MM.1S (cell line): ENCODE results near the gene TXNRD1.

Experiments used
- DNase-seq: peaks from one replicate; pipeline ENCODE4 v3.0.0-alpha.2; 2015
- H2AFZ ChIP-seq: fragments of 300-600 bp; sonication (generic); 2 replicates; pipeline ENCODE4 v1.6.0; 2016; ENCODE audit warnings: antibody characterized with exemption, low read length
- H3F3A ChIP-seq: fragments of 300-600 bp; sonication (generic); 2 replicates; pipeline ENCODE4 v1.6.1; 2016; ENCODE audit warnings: mild to moderate bottlenecking, antibody characterized with exemption, low read length, moderate library complexity, mixed read lengths; ENCODE audit not compliant: insufficient read depth
- H3K27ac ChIP-seq: fragments of 300-600 bp; sonication (generic); 2 replicates; pipeline ENCODE4 v1.5.1; 2016; ENCODE audit warnings: mild to moderate bottlenecking, low read length
- H3K27me3 ChIP-seq: fragments of 300-600 bp; sonication (generic); replicated peaks from 2 replicates; pipeline ENCODE4 v1.6.0; 2016; ENCODE audit warnings: low read length; ENCODE audit not compliant: insufficient read depth
- H3K36me3 ChIP-seq: fragments of 300-600 bp; sonication (generic); replicated peaks from 2 replicates; pipeline ENCODE4 v1.6.1; 2016; ENCODE audit warnings: mild to moderate bottlenecking, low read length, mixed read lengths; ENCODE audit not compliant: insufficient read depth
- H3K4me1 ChIP-seq: fragments of 300-600 bp; sonication (generic); 2 replicates; pipeline ENCODE4 v1.6.1; 2016; ENCODE audit warnings: low read length, mixed read lengths
- H3K4me2 ChIP-seq: fragments of 300-600 bp; sonication (generic); 2 replicates; pipeline ENCODE4 v1.6.0; 2016; ENCODE audit warnings: low read depth, low read length
- H3K4me3 ChIP-seq: fragments of 300-600 bp; sonication (generic); 2 replicates; pipeline ENCODE4 v1.5.1; 2016; ENCODE audit warnings: low read length, mixed read lengths
- H3K79me2 ChIP-seq: fragments of 300-600 bp; sonication (generic); 2 replicates; pipeline ENCODE4 v1.6.1; 2016; ENCODE audit warnings: mixed run types, low read length, mixed read lengths
- H3K9ac ChIP-seq: fragments of 300-600 bp; sonication (generic); 2 replicates; pipeline ENCODE4 v1.6.1; 2016; ENCODE audit warnings: low read length, mixed read lengths
- H3K9me2 ChIP-seq: fragments of 300-600 bp; sonication (generic); replicated peaks from 2 replicates; pipeline ENCODE4 v1.6.1; 2016; ENCODE audit warnings: mild to moderate bottlenecking, low read length, mixed read lengths; ENCODE audit not compliant: insufficient read depth
- H3K9me3 ChIP-seq: fragments of 300-600 bp; sonication (generic); replicated peaks from 2 replicates; pipeline ENCODE4 v1.6.1; 2016; ENCODE audit warnings: mild to moderate bottlenecking, low read length, mixed read lengths; ENCODE audit not compliant: insufficient read depth
- H4K20me1 ChIP-seq: fragments of 300-600 bp; sonication (generic); 2 replicates; pipeline ENCODE4 v1.6.1; 2016; ENCODE audit warnings: mild to moderate bottlenecking, low read length, moderate library complexity, mixed read lengths; ENCODE audit not compliant: insufficient read depth
- EZH2 ChIP-seq: fragments of 300-600 bp; sonication (generic); optimal IDR thresholded peaks from 2 replicates; pipeline ENCODE3; 2017; ENCODE audit warnings: low read depth, mild to moderate bottlenecking, antibody characterized with exemption, low read length, mixed read lengths
- EZH2phosphoT487 ChIP-seq: fragments of 300-600 bp; sonication (generic); IDR thresholded peaks from 2 replicates; pipeline ENCODE4 v1.6.1; 2018; ENCODE audit warnings: antibody characterized with exemption, low read length
- TF ChIP-seq, protein P1 (sequence below): fragments of 300-600 bp; sonication (generic); IDR thresholded peaks from 2 replicates; pipeline ENCODE4 v1.5.1; 2016; ENCODE audit warnings: antibody characterized with exemption, low read length, mixed read lengths

Gene TXNRD1

DNA sequence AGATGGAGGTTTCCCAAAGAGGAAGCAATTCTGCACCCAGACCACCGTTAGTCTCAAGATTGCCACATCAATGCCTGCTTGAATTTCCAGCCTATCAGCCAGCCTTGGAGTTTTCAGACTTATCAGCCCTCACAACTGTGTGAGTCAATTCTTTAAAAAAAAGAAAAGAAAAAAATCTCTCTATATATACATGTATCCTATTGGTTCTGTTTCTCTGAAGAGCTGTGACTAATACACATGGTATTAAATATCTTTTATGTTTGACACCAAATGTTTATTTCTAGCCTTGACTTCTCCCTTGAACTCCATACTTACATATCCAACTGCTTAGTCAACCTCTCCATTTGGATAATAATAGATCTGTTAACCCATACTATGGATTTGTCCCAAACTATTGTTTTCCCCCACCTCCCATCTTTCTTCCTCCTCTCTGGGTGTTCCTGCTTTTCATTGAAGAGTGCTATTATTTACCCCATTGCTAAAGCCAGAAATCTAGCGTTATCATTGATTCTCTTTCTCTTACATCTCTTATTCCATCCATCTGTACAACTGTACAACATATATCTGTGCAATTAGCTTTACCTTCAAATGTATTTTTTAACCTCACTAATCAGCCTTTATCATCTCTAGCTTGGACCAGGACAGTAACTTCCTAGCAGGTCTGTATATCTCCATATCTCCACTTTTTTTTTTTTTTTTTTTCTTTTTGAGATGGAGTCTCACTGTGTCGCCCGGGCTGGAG, 65.3 kb downstream of the TXNRD1 start:
- H3K9me3 ChIP-seq = no peaks in the 10 kb centered on the region
- H3K79me2 ChIP-seq = no peaks in the 10 kb centered on the region
- H3K27me3 ChIP-seq = no peaks in the 10 kb centered on the region
- no peak for DNase-seq
- no peaks in the 10 kb centered on the region for H3K36me3 ChIP-seq
- no peak overlapping the region for H2AFZ ChIP-seq
- H3K9ac ChIP-seq = no peak overlapping the region
- H3K4me1 ChIP-seq = peaks cover 6% of the 10 kb centered on the region
- no peaks in the 10 kb centered on the region for H3K9me2 ChIP-seq
- no peak overlapping the region for H3K4me3 ChIP-seq
- no peaks in the 10 kb centered on the region for H4K20me1 ChIP-seq
- no peak overlapping the region for H3K4me2 ChIP-seq
- peaks cover 2% of the 10 kb centered on the region; the same call in 1 of the 2 replicates for H3F3A ChIP-seq
- H3K27ac ChIP-seq = no peak overlapping the region
- no peak for TF ChIP-seq EZH2phosphoT487

DNA sequence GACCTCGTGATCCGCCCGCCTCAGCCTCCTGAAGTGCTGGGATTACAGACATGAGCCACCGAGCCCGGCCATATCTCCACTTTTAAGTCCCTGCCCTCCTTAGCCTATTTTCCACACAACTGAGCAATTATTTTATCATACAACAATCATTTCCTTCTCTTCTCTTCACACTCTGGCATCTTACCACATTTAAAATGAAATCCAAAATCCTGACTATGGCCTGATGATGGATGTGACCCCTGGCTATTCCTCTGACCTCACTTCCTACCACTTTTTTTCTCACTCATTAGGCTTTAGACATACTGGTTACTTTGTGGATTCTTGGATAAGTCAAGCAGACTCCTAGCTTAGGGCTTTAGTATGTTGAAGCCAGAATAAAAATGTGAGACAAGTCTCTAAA, 66.1 kb downstream of the TXNRD1 start:
- no peaks in the 10 kb centered on the region for H3K36me3 ChIP-seq
- TF ChIP-seq, protein P1, sequence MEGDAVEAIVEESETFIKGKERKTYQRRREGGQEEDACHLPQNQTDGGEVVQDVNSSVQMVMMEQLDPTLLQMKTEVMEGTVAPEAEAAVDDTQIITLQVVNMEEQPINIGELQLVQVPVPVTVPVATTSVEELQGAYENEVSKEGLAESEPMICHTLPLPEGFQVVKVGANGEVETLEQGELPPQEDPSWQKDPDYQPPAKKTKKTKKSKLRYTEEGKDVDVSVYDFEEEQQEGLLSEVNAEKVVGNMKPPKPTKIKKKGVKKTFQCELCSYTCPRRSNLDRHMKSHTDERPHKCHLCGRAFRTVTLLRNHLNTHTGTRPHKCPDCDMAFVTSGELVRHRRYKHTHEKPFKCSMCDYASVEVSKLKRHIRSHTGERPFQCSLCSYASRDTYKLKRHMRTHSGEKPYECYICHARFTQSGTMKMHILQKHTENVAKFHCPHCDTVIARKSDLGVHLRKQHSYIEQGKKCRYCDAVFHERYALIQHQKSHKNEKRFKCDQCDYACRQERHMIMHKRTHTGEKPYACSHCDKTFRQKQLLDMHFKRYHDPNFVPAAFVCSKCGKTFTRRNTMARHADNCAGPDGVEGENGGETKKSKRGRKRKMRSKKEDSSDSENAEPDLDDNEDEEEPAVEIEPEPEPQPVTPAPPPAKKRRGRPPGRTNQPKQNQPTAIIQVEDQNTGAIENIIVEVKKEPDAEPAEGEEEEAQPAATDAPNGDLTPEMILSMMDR = no peak
- TF ChIP-seq EZH2 (no peak), EZH2phosphoT487 (no peak)
- no peak overlapping the region for H3K4me3 ChIP-seq
- H2AFZ ChIP-seq = no peak overlapping the region
- peaks cover 10% of the 10 kb centered on the region; the same call in 1 of the 2 replicates for H3F3A ChIP-seq
- no peak overlapping the region for H3K9ac ChIP-seq
- H3K9me2 ChIP-seq = no peaks in the 10 kb centered on the region
- no peaks in the 10 kb centered on the region for H3K9me3 ChIP-seq
- DNase-seq = no peak
- no peak overlapping the region for H3K27ac ChIP-seq
- no peak overlapping the region for H3K4me2 ChIP-seq
- H3K79me2 ChIP-seq = no peaks in the 10 kb centered on the region
- no peaks in the 10 kb centered on the region for H3K27me3 ChIP-seq
- peaks cover 12% of the 10 kb centered on the region for H3K4me1 ChIP-seq
- no peaks in the 10 kb centered on the region for H4K20me1 ChIP-seq

DNA sequence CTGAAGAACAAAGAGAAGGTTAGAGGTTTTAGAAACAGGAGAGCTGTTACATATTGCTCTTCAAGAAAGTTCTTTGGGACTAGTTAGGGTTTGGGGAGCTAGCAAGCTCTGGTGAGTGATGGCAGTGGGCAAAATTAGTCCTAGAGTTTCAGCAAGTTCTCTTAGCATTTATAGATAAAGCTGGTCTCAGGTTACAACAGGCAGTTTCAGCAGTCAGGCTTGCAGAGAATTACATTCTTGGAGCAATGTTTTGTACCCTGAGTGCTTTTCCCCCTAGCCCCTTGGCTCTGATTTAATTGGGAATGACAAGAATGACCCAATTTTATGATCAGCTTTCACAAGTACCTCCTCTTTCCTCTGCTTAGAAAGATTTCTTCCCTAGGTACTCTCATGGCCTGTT, 66.5 kb downstream of the TXNRD1 start:
- Histone ChIP-seq H3K9me3 (no peaks in the 10 kb centered on the region), H3F3A (peaks cover 15% of the 10 kb centered on the region), H3K27ac (no peak overlapping the region), H2AFZ (no peak overlapping the region), H3K79me2 (no peaks in the 10 kb centered on the region), H4K20me1 (no peaks in the 10 kb centered on the region), H3K4me3 (no peak overlapping the region), H3K27me3 (no peaks in the 10 kb centered on the region), H3K4me2 (no peak overlapping the region), H3K9me2 (no peaks in the 10 kb centered on the region), H3K36me3 (no peaks in the 10 kb centered on the region), H3K9ac (no peak overlapping the region), H3K4me1 (peaks cover 12% of the 10 kb centered on the region)
- no peak for DNase-seq
- TF ChIP-seq, protein P1 = no peak
- TF ChIP-seq EZH2 (no peak), EZH2phosphoT487 (no peak)

DNA sequence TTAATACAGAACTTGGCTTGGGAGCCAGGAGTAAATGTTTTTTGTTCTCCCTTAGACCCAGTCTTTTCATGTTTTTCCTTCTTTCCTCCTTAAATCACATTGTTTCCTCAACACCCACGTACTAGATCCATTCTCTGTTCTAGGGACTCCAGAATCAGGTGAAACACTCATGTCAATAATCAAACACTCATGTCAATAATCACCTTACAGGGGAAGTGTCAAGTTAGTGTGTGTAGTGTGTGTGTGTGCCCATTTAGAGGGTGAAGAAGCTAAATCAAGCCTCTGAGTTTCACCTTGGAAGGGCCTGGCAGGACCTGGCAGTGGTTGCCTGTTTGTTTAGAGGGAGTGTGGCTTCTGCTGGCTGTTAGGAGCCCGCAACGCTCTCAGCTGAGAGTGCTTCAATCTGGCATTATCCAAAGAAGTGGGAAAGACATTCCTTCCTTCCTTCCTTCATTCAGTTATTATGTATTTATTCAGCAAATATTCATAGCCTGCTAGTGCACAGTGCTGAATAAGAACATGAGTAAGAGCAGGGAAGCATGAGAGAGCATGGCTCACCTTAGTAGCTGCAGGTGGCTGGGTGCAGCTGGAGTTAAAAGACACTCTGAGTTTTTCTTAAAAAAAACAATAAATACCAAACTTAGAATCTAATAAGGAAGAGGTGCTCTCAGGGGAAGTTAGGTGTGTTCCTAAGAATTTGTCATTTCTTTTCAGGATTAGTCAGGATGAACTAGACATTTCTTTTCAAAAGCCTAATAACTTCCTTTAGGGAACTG, 70.3 kb downstream of the TXNRD1 start:
- Histone ChIP-seq H3K4me2 (peak overlapping the region; percentile 93), H3K4me3 (peak overlapping the region; percentile 83), H3K27ac (peak overlapping the region; percentile 95), H3K79me2 (peaks cover 36% of the 10 kb centered on the region), H2AFZ (peak overlapping the region; percentile 65), H3K4me1 (peaks cover 12% of the 10 kb centered on the region), H3K36me3 (no peaks in the 10 kb centered on the region; the same call in 1 of the 2 replicates), H3K9me3 (no peaks in the 10 kb centered on the region), H3F3A (peaks cover 33% of the 10 kb centered on the region), H4K20me1 (no peaks in the 10 kb centered on the region), H3K9ac (peak overlapping the region; percentile 86), H3K27me3 (no peaks in the 10 kb centered on the region), H3K9me2 (no peaks in the 10 kb centered on the region)
- DNase-seq = no peak
- TF ChIP-seq EZH2 (no peak), EZH2phosphoT487 (no peak)
- TF ChIP-seq, protein P1 = no peak
